PFSK-1 (cell line): ENCODE data around the gene SNX24.

Source experiments
- FOXP2 ChIP-seq: optimal IDR thresholded peaks from 2 replicates; pipeline ENCODE3; 2011; ENCODE audit warnings: borderline replicate concordance, control low read depth, inconsistent platforms; ENCODE audit not compliant: insufficient read depth; ENCODE audit errors: extremely low read length, extremely low read depth
- POLR2AphosphoS5 ChIP-seq: IDR thresholded peaks from 2 replicates; pipeline ENCODE4 v1.6.1; 2012; ENCODE audit warnings: low read depth, mild to moderate bottlenecking, control low read depth, low read length, moderate library complexity
- SIN3A ChIP-seq: IDR thresholded peaks from 2 replicates; pipeline ENCODE4 v1.6.1; 2012; ENCODE audit warnings: mild to moderate bottlenecking, low read length, moderate library complexity, borderline replicate concordance; ENCODE audit not compliant: insufficient read depth
- TAF1 ChIP-seq: IDR thresholded peaks from 2 replicates; pipeline ENCODE4 v1.6.1; 2012; ENCODE audit warnings: low read length, control low read depth, borderline replicate concordance; ENCODE audit not compliant: insufficient read depth
- TF ChIP-seq, protein P1 (sequence below), 2 experiments: IDR thresholded peaks; 2 replicates each; pipeline versions ENCODE4 v1.6.1 to v1.8.0; 2011 to 2012; ENCODE audit warnings: low read depth in 2 of 2, low read length in 2 of 2, control low read depth in 1 of 2, inconsistent platforms in 1 of 2, mild to moderate bottlenecking in 1 of 2, moderate library complexity in 1 of 2; ENCODE audit not compliant: insufficient read depth in 1 of 2

The SNX24 gene

GRCh38 chr5:122896598-122897282 is 51.3 kb downstream of the SNX24 start:
- TF ChIP-seq POLR2AphosphoS5, result no peak
- TF ChIP-seq, protein P1, sequence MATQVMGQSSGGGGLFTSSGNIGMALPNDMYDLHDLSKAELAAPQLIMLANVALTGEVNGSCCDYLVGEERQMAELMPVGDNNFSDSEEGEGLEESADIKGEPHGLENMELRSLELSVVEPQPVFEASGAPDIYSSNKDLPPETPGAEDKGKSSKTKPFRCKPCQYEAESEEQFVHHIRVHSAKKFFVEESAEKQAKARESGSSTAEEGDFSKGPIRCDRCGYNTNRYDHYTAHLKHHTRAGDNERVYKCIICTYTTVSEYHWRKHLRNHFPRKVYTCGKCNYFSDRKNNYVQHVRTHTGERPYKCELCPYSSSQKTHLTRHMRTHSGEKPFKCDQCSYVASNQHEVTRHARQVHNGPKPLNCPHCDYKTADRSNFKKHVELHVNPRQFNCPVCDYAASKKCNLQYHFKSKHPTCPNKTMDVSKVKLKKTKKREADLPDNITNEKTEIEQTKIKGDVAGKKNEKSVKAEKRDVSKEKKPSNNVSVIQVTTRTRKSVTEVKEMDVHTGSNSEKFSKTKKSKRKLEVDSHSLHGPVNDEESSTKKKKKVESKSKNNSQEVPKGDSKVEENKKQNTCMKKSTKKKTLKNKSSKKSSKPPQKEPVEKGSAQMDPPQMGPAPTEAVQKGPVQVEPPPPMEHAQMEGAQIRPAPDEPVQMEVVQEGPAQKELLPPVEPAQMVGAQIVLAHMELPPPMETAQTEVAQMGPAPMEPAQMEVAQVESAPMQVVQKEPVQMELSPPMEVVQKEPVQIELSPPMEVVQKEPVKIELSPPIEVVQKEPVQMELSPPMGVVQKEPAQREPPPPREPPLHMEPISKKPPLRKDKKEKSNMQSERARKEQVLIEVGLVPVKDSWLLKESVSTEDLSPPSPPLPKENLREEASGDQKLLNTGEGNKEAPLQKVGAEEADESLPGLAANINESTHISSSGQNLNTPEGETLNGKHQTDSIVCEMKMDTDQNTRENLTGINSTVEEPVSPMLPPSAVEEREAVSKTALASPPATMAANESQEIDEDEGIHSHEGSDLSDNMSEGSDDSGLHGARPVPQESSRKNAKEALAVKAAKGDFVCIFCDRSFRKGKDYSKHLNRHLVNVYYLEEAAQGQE (IDR thresholded peaks at IDR 0.05; ENCODE audit: insufficient read depth in 1 of 2, low read depth in 2 of 2, low read length in 2 of 2), result no peak
- no peak for TF ChIP-seq SIN3A
- TF ChIP-seq FOXP2, result no peak
- TF ChIP-seq TAF1, result no peak

DNA sequence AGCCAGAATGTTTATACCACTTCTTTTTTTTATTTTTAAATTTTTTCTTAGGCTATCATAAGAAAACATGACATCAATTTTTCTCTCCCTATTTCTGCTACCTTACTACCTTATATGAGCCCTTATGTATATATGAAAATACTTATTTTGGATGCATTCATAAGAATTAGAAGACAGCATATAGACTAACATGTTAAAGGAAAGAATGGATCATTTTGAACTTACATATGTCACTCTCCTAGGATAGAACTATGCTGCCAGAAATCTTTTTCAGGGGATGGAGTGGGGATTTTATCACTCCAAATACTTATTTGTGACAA is 51.8 kb downstream of the SNX24 start:
- TF ChIP-seq, protein P1 (IDR thresholded peaks at IDR 0.05; ENCODE audit: insufficient read depth in 1 of 2, low read depth in 2 of 2, low read length in 2 of 2), result no peak
- TF ChIP-seq FOXP2, result no peak
- no peak for TF ChIP-seq SIN3A
- TF ChIP-seq POLR2AphosphoS5, result no peak
- TF ChIP-seq TAF1, result no peak

DNA sequence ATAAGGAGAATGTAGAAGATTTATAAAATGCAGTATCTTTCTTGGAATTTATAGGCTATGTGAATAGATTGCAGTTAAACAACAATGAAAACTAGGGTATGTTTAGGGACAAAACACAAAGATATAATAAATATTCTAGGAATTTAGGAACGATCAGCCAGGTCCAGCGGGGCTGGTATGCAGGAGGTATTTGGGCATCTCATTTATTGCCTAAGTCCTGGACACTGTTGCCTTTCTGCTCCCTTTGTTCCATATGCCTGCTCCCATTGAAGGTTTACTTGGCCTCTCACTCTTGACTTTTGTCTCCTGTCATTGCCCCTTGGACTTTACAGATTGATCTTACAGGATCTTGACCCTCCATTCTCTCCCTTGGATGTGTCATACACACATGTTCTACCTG is 55.9 kb downstream of the SNX24 start:
- TF ChIP-seq, protein P1 (IDR thresholded peaks at IDR 0.05; ENCODE audit: insufficient read depth in 1 of 2, low read depth in 2 of 2, low read length in 2 of 2), result no peak
- TF ChIP-seq POLR2AphosphoS5 (no peak), FOXP2 (no peak), SIN3A (no peak), TAF1 (no peak)

DNA sequence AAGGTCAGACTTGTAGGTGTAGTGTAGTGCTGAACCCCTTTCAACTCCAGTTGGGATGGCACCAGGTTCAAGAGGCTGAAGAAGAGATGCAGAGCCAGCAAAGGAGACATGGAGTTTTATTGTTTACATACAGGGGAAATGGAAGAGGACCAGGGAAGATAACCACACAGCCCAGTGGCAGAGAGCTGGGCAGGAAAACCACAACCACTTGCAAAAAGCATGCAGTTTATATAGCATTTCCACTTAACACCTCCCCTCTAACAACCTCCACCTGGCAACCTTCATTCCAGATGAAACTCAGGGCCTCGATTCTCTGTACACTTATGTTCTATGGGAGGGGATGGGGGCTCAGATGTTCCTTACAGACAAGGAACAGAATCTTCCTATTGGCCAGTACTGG is 56.9 kb downstream of the SNX24 start:
- no peak for TF ChIP-seq FOXP2
- TF ChIP-seq TAF1, result no peak
- TF ChIP-seq SIN3A, result no peak
- TF ChIP-seq, protein P1 (IDR thresholded peaks at IDR 0.05; ENCODE audit: insufficient read depth in 1 of 2, low read depth in 2 of 2, low read length in 2 of 2), result no peak
- no peak for TF ChIP-seq POLR2AphosphoS5
